ENCODE results near the gene DLX5. TPM values are rescaled to one million over a fixed set of nuclear protein-coding genes. Genes with fewer than 3 reads are reported as not detected.

The DLX5 gene
- total RNA-seq, 2 experiments from 2014 or later, result not detected

DNA sequence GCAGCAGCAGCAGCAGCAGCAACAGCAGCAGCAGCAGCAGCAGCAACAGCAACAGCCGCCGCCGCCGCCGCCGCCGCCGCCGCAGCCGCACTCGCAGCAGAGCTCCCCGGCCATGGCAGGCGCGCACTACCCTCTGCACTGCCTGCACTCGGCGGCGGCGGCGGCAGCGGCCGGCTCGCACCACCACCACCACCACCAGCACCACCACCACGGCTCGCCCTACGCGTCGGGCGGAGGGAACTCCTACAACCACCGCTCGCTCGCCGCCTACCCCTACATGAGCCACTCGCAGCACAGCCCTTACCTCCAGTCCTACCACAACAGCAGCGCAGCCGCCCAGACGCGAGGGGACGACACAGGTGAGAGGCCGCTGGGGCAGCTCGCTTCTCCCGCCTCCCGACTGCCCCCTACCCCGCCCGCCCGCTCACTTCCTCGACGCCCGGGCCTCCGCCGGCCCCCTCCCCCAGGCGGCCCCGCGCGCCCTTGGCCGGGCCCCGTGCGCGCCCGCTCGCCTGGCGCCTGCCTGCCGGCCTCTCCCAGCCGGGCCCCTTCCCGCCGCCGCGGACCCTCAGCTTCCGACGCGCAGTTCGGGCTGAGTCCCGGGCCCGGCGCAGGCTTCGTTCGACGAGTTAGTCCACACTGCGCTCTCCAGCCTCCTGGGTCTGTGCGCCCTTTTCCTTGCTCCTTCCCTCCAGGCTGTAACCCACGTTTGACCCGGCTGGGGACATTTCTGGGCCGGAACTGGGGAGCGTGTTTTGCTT is 18.4 kb downstream of the DLX5 start:
- Mint-ChIP-seq H3K36me3 (ENCODE audit: low read depth) (no peaks in the 10 kb centered on the region), H3K9me3 (no peaks in the 10 kb centered on the region), H3K4me1 (peaks cover 9% of the 10 kb centered on the region), H3K27me3 (peaks cover 84% of the 10 kb centered on the region), H3K27ac (no peak overlapping the region), H3K4me3 (peak overlapping the region; percentile 61)
- DNase-seq, result peak; percentile 21
- POLR2A ChIA-PET, result no interaction called here
- CTCF ChIA-PET, result interaction anchor here (0.8 to 2.2 kb wide), 6 partner anchors 11 to 22 kb away, joined by 3 to 6 read pairs (median 4); no protein-coding TSS in a partner anchor

- Mint-ChIP-seq H3K27me3 (peaks cover 86% of the 10 kb centered on the region), H3K27ac (no peak within 1 kb of the TSS), H3K4me1 (peaks cover 9% of the 10 kb centered on the region), H3K4me3 (peak within 1 kb of the TSS; percentile 43), H3K9me3 (no peaks in the 10 kb centered on the region), H3K36me3 (ENCODE audit: low read depth) (no peaks in the 10 kb centered on the region)
- no peak for DNase-seq
- ChIA-PET POLR2A (no interaction called here), CTCF (interaction anchor here (0.7 to 1.6 kb wide), 5 partner anchors 10 to 717 kb away, joined by 3 to 5 read pairs (median 3); no protein-coding TSS in a partner anchor)
Measured at GRCh38 chr7:97005183-97006054, 19.2 kb downstream of the DLX5 start, which contains the start of gene DLX6. TSS of gene DLX6 (plus strand) at chr7:97005553. CDS start at chr7:97005978, 425 bp downstream.

- Mint-ChIP-seq H3K27ac (no peak overlapping the region), H3K27me3 (peaks cover 86% of the 10 kb centered on the region), H3K9me3 (no peaks in the 10 kb centered on the region), H3K36me3 (ENCODE audit: low read depth) (no peaks in the 10 kb centered on the region), H3K4me1 (peaks cover 9% of the 10 kb centered on the region), H3K4me3 (peak overlapping the region; percentile 36)
- no peak for DNase-seq
- ChIA-PET POLR2A (no interaction called here), CTCF (interaction anchor here (0.7 to 1.6 kb wide), 3 partner anchors 22 to 718 kb away, joined by 3 to 5 read pairs (median 5); no protein-coding TSS in a partner anchor)
Measured at GRCh38 chr7:97004247-97005182, 20.1 kb downstream of the DLX5 start.

GRCh38 chr7:97003262-97004246 is 21.1 kb downstream of the DLX5 start:
- peaks cover 9% of the 10 kb centered on the region for H3K4me1 Mint-ChIP-seq
- H3K27ac Mint-ChIP-seq, result peak overlapping the region; percentile 36
- POLR2A ChIA-PET, result no interaction called here
- CTCF ChIA-PET, result interaction anchor here (1.1 kb wide), 1 partner anchor 18 kb away, joined by 4 read pairs; no protein-coding TSS in a partner anchor
- no peaks in the 10 kb centered on the region for H3K9me3 Mint-ChIP-seq
- H3K27me3 Mint-ChIP-seq, result peaks cover 88% of the 10 kb centered on the region
- H3K36me3 Mint-ChIP-seq (ENCODE audit: low read depth), result no peaks in the 10 kb centered on the region
- H3K4me3 Mint-ChIP-seq, result peak overlapping the region; percentile 3
- DNase-seq, result no peak

GRCh38 chr7:97002555-97003261 is 21.9 kb downstream of the DLX5 start:
- peak overlapping the region; percentile 13 for H3K27ac Mint-ChIP-seq
- POLR2A ChIA-PET, result no interaction called here
- H3K4me3 Mint-ChIP-seq, result peak overlapping the region; percentile 22
- DNase-seq, result no peak
- CTCF ChIA-PET, result interaction anchor here (1.1 to 2.4 kb wide), 2 partner anchors 19 to 24 kb away, joined by 4 to 13 read pairs; no protein-coding TSS in a partner anchor
- H3K36me3 Mint-ChIP-seq (ENCODE audit: low read depth), result no peaks in the 10 kb centered on the region
- H3K4me1 Mint-ChIP-seq, result peaks cover 9% of the 10 kb centered on the region
- H3K27me3 Mint-ChIP-seq, result peaks cover 88% of the 10 kb centered on the region
- no peaks in the 10 kb centered on the region for H3K9me3 Mint-ChIP-seq

DNA sequence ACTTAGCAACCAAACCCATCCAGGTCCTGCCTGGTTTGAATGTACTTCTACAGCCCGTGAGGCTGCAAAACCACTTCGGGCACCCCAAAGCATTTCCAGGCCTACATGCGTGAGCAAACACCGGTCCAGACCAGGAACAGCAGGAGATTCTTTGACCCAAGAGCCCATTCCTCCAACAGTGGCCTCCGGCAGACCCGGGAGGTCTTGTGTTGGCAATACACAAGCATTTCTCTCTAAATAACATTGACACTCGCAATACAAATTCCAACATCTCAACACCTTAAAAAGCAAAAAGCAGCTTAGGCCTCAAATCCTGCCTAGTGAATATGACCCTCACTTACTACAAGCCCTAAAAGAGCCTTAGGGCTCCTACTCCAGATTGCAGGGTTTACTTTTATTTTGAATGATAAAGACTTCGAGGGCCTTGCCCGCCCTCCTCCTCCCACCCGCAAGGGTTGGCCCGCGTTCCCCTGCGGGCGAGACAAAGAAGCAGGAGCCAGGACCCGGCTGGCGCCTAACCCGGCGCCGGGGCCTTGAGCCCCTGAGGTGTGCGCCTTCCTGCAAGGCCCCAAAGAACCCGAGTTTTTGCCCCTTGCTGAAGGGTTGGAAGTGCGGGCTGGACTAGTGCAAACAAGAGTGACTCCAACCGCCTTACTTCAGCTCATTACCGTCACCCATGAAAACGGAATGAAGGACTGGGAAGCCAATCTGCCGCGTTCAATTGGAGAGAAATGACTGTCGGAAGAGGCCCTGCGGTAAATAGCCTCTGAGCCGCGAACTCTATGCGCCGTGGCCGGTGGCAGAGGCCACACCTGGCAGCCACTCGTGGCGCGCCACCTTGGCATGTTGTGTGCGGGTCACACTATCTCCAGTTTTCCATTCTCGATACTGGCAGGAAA is 22.7 kb downstream of the DLX5 start:
- ChIA-PET POLR2A (no interaction called here), CTCF (interaction anchor here (2.4 kb wide), 1 partner anchor 25 kb away, joined by 13 read pairs; no protein-coding TSS in a partner anchor)
- Mint-ChIP-seq H3K4me1 (peaks cover 9% of the 10 kb centered on the region), H3K27me3 (peaks cover 88% of the 10 kb centered on the region), H3K27ac (no peak overlapping the region), H3K4me3 (peak overlapping the region; percentile 22), H3K36me3 (ENCODE audit: low read depth) (no peaks in the 10 kb centered on the region), H3K9me3 (no peaks in the 10 kb centered on the region)
- no peak for DNase-seq

DNA sequence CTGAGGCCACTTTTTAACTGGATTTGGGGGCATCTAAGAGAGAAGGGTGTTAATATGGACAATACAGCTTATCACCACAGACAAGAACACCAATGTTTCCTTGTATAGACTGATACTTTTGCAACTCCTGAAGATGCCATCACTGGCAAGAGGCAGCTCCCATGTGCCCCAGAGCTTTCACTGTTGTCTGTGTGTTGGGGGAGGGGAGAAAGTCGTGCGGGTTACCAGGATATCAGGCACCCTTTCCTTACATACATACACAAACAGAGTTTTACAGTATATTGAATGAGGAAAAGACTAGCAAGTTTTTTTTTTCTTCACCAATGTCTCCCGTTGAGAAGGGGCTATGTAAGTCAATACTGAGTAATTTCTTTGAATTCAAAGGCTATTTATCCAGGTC is 23.4 kb downstream of the DLX5 start:
- Mint-ChIP-seq H3K4me3 (no peak overlapping the region), H3K27ac (no peak overlapping the region), H3K9me3 (no peaks in the 10 kb centered on the region), H3K4me1 (peaks cover 5% of the 10 kb centered on the region), H3K36me3 (ENCODE audit: low read depth) (no peaks in the 10 kb centered on the region), H3K27me3 (peaks cover 91% of the 10 kb centered on the region)
- POLR2A ChIA-PET, result no interaction called here
- no peak for DNase-seq
- CTCF ChIA-PET, result interaction anchor here (0.7 to 2.4 kb wide), 2 partner anchors 26 to 241 kb away, joined by 3 to 13 read pairs; no protein-coding TSS in a partner anchor

DNA sequence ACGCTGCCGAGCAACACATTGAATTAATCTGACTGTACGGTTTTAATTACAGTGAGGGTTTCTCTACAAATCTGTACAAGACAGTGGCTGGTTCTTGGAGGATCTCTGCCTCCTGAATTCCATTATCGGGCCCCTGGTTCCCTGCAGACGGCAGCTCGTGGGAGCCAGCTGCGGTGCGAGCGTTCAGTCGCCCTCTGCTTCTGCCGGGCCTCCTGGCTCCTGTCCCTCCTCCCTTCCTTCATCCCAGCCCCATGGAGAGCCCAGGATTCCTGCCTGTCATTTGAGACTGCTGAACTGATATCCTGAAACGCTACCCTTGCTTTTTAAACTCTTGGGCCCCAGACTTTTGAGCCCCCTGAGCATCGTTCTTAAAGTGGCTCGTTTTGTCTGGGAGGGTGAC is 25.9 kb downstream of the DLX5 start:
- H3K9me3 Mint-ChIP-seq, result no peaks in the 10 kb centered on the region
- POLR2A ChIA-PET, result no interaction called here
- no peaks in the 10 kb centered on the region for H3K36me3 Mint-ChIP-seq (ENCODE audit: low read depth)
- no peak overlapping the region for H3K4me3 Mint-ChIP-seq
- no peaks in the 10 kb centered on the region for H3K4me1 Mint-ChIP-seq
- DNase-seq, result no peak
- no peak overlapping the region for H3K27ac Mint-ChIP-seq
- H3K27me3 Mint-ChIP-seq, result peaks cover 97% of the 10 kb centered on the region
- CTCF ChIA-PET, result no interaction called here

DNA sequence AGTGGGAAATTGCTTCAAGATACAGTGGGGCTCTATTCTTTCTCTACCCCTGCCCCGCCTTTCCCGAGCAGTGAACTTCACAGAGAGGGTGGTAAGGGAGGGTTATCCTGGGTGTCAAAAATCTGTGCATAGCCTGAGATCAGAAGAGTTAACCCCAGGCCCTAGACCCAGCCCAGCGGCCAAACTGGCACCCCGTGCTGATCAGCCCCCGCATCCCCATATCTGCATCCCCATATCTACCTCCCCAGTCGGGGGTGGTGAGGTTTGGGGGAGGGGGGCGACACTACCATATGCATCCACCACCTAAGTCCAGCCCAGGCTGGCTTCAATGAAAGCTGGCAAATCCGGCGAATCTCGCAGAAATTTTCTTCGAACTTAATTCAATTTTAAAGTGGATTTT is 26.3 kb downstream of the DLX5 start:
- Mint-ChIP-seq H3K36me3 (ENCODE audit: low read depth) (no peaks in the 10 kb centered on the region), H3K9me3 (no peaks in the 10 kb centered on the region), H3K27me3 (peaks cover 97% of the 10 kb centered on the region), H3K27ac (no peak overlapping the region), H3K4me1 (no peaks in the 10 kb centered on the region), H3K4me3 (no peak overlapping the region)
- POLR2A ChIA-PET, result no interaction called here
- no peak for DNase-seq
- CTCF ChIA-PET, result no interaction called here

DNA sequence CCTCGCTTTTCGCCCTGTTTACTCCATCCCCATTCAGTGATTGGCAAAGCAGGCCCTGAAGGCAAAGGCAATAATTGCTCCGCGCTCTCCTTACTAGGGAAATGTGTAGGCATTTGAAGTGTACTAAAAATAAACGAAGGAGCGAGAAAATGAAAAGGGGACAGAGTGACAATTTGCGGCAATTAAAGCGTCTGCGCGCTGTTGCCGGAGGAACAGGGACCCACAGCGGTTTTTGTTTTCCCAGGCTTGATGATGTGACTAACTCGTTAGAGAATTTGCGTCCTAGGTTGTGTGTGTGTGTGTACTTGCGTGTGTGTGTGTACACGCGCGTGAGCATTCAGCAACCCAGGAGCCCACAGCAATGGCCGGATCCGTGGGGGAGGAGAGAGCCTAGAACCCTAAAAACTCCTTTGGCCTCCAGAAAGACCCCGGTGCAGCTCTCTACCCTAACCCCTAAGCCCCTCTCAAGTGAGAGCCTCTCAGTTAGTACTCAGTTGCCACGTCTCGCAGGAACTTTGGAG is 27.1 kb downstream of the DLX5 start:
- POLR2A ChIA-PET, result no interaction called here

More for the DNA sequence above, 27.1 kb downstream of the DLX5 start:
- CTCF ChIA-PET, result no interaction called here
- Mint-ChIP-seq H3K4me3 (no peak overlapping the region), H3K27me3 (peaks cover 97% of the 10 kb centered on the region), H3K27ac (no peak overlapping the region), H3K36me3 (ENCODE audit: low read depth) (no peaks in the 10 kb centered on the region), H3K4me1 (no peaks in the 10 kb centered on the region), H3K9me3 (peaks cover 4% of the 10 kb centered on the region)
- DNase-seq, result no peak
